Calu3 (cell line): ENCODE measurements around the gene RGS14. TPM values are rescaled to one million over a fixed set of nuclear protein-coding genes. Genes with fewer than 3 reads are reported as not detected.

Experiments
- BruUV-seq: library from RNA; stranded (reverse); fragments of 400-500 nt; replicated peaks from 2 replicates; lab custom pipeline; 2021; lab: Mats Ljungman, UMichigan
- CTCF ChIA-PET: fragments of 300-600 bp; sonication (Branson Sonifier 250); formaldehyde crosslinking; loops from one replicate; lab custom pipeline; 2022; ENCODE audit warnings: antibody characterized with exemption; lab: Charles Lee
- DNase-seq: peaks from one replicate; pipeline ENCODE4 v3.0.0; 2022
- H3K27ac Mint-ChIP-seq: one replicate; pipeline ENCODE4 v1.8.0; 2022; ENCODE audit warnings: mixed read lengths; ENCODE audit not compliant: unreplicated experiment
- H3K27me3 Mint-ChIP-seq: one replicate; pipeline ENCODE4 v1.8.0; 2022; ENCODE audit warnings: mixed read lengths; ENCODE audit not compliant: unreplicated experiment
- H3K36me3 Mint-ChIP-seq: one replicate; pipeline ENCODE4 v1.8.0; 2022; ENCODE audit warnings: mild to moderate bottlenecking, moderate library complexity, mixed read lengths; ENCODE audit not compliant: insufficient read depth, unreplicated experiment
- H3K4me1 Mint-ChIP-seq: one replicate; pipeline ENCODE4 v1.8.0; 2022; ENCODE audit warnings: mild to moderate bottlenecking, low read depth, mixed read lengths; ENCODE audit not compliant: unreplicated experiment
- H3K4me3 Mint-ChIP-seq: one replicate; pipeline ENCODE4 v1.8.0; 2022; ENCODE audit warnings: mild to moderate bottlenecking, low read depth, moderate library complexity, mixed read lengths; ENCODE audit not compliant: unreplicated experiment
- H3K9me3 Mint-ChIP-seq: one replicate; pipeline ENCODE4 v1.8.0; 2022; ENCODE audit warnings: low read depth, mixed read lengths; ENCODE audit not compliant: unreplicated experiment
- intact Hi-C: fragments of 100-400 bp; cut with micrococcal nuclease; formaldehyde crosslinking; loops from one replicate; pipeline ENCODE4 v1.10.0; 2022; ENCODE audit not compliant: unreplicated experiment
- total RNA-seq: library from RNA; stranded (reverse); gene quantifications from 2 replicates; pipeline ENCODE4 v1.2.3, GENCODE V29; 2022
- TF ChIP-seq, protein P1 (sequence below): fragments of 200-600 bp; IDR thresholded peaks from one replicate; pipeline ENCODE4 v1.8.0; 2022; ENCODE audit warnings: antibody characterized with exemption; ENCODE audit not compliant: unreplicated experiment

The RGS14 gene
- total RNA-seq, 1 experiment from 2014 or later: 12.9 TPM

- TF ChIP-seq, protein P1, sequence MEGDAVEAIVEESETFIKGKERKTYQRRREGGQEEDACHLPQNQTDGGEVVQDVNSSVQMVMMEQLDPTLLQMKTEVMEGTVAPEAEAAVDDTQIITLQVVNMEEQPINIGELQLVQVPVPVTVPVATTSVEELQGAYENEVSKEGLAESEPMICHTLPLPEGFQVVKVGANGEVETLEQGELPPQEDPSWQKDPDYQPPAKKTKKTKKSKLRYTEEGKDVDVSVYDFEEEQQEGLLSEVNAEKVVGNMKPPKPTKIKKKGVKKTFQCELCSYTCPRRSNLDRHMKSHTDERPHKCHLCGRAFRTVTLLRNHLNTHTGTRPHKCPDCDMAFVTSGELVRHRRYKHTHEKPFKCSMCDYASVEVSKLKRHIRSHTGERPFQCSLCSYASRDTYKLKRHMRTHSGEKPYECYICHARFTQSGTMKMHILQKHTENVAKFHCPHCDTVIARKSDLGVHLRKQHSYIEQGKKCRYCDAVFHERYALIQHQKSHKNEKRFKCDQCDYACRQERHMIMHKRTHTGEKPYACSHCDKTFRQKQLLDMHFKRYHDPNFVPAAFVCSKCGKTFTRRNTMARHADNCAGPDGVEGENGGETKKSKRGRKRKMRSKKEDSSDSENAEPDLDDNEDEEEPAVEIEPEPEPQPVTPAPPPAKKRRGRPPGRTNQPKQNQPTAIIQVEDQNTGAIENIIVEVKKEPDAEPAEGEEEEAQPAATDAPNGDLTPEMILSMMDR: no peak
- Mint-ChIP-seq H3K4me3 (no peak overlapping the region), H3K27ac (no peak overlapping the region), H3K9me3 (no peaks in the 10 kb centered on the region), H3K36me3 (peaks cover 75% of the 10 kb centered on the region), H3K27me3 (no peaks in the 10 kb centered on the region), H3K4me1 (peaks cover 36% of the 10 kb centered on the region)
- DNase-seq: no peak
- intact Hi-C loops: no loop called here
- BruUV-seq: no TSS peak
- CTCF ChIA-PET: interaction anchor here (0.7 kb wide), 2 partner anchors 25 to 684 kb away, joined by 3 read pairs; no protein-coding TSS in a partner anchor
Measured at GRCh38 chr5:177343777-177344176, 13.9 kb upstream of the RGS14 start.

- intact Hi-C loops: no loop called here
- no TSS peak for BruUV-seq
Measured at GRCh38 chr5:177344891-177345290, 12.8 kb upstream of the RGS14 start.

DNA sequence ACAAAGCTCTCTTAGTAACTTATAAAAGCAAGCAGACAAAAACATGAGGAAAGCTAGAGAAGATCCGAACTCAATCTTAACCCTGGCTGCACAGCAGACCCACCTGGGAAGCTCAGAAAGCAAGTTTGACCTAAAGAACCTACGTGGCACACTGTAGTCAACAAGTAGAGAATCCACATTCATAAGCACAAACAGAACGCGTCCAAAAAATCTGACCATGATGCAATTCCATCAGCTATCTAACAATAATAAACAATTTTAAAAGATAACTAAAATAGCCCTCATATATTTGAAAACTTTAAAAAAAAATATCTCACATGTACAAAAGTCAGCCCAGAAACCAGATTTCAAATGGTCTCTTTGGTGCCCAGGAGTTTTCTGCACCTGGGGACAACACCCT lies 10.9 kb upstream of the RGS14 start:
- H3K27ac Mint-ChIP-seq: no peak overlapping the region
- H3K36me3 Mint-ChIP-seq: peaks cover 81% of the 10 kb centered on the region
- H3K4me3 Mint-ChIP-seq: peak overlapping the region; percentile 13
- CTCF ChIA-PET: interaction anchor here (0.6 kb wide), 1 partner anchor 139 kb away, joined by 7 read pairs; no protein-coding TSS in a partner anchor
- no peaks in the 10 kb centered on the region for H3K9me3 Mint-ChIP-seq
- BruUV-seq: no TSS peak
- DNase-seq: no peak
- TF ChIP-seq, protein P1: no peak
- peaks cover 38% of the 10 kb centered on the region for H3K4me1 Mint-ChIP-seq
- intact Hi-C loops: no loop called here
- no peaks in the 10 kb centered on the region for H3K27me3 Mint-ChIP-seq

More at GRCh38 chr5:177344891-177345290, 12.8 kb upstream of the RGS14 start:
- TF ChIP-seq, protein P1: no peak
- no peak for DNase-seq
- Mint-ChIP-seq H3K4me1 (peaks cover 36% of the 10 kb centered on the region), H3K36me3 (peaks cover 75% of the 10 kb centered on the region), H3K27ac (no peak overlapping the region), H3K4me3 (no peak overlapping the region), H3K27me3 (no peaks in the 10 kb centered on the region), H3K9me3 (no peaks in the 10 kb centered on the region)
- CTCF ChIA-PET: interaction anchor here (0.7 kb wide), 1 partner anchor 17 kb away, joined by 5 read pairs; no protein-coding TSS in a partner anchor

GRCh38 chr5:177347699-177348098 lies 10.0 kb upstream of the RGS14 start:
- intact Hi-C loops: no loop called here
- Mint-ChIP-seq H3K9me3 (no peaks in the 10 kb centered on the region), H3K27ac (no peak overlapping the region), H3K4me3 (peak overlapping the region; percentile 13), H3K36me3 (peaks cover 78% of the 10 kb centered on the region), H3K4me1 (peaks cover 38% of the 10 kb centered on the region), H3K27me3 (no peaks in the 10 kb centered on the region)
- DNase-seq: no peak
- TF ChIP-seq, protein P1: no peak
- BruUV-seq: no TSS peak
- CTCF ChIA-PET: no interaction called here
